ES-I3 (cell line): ENCODE results near the gene NR1I3.

ENCODE experiments used
- H3K36me3 ChIP-seq: 2 replicates; pipeline ENCODE4 v1.6.1; 2013; ENCODE audit warnings: mild to moderate bottlenecking, low read length, control low read depth, moderate library complexity; ENCODE audit not compliant: insufficient read depth
- H3K4me1 ChIP-seq: 2 replicates; pipeline ENCODE4 v1.6.1; 2013; ENCODE audit warnings: mild to moderate bottlenecking, control low read depth, low read length; ENCODE audit not compliant: insufficient read depth
- H3K9ac ChIP-seq: 2 replicates; pipeline ENCODE4 v1.6.1; 2013; ENCODE audit warnings: low read depth, mild to moderate bottlenecking, low read length, moderate library complexity
- H3K9me3 ChIP-seq: 2 replicates; pipeline ENCODE4 v1.6.1; 2013; ENCODE audit warnings: mild to moderate bottlenecking, low read length, moderate library complexity; ENCODE audit not compliant: control insufficient read depth, insufficient read depth

Gene NR1I3

DNA sequence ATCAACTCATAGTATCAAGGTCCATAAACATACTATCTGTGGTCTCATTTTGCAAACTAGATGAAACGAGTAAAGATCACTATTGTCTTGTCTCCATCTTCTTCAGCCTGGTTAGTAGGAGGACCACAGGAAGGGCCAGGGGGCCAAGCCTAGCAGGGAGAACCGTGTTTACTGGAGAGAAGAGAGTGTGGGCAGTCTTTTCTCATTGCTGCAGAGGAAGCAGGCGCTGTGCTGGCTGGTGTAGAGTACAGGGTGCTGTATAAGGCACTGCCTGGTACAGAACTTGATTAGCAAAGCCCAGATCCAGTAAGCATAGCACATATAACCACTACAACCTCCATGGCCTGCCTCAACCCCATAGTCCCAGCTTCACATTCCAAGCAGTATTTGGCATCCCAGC, 50.7 kb downstream of the NR1I3 start:
- H3K4me1 ChIP-seq = peaks cover 3% of the 10 kb centered on the region; the same call in 1 of the 2 replicates
- H3K9me3 ChIP-seq = no peaks in the 10 kb centered on the region
- H3K9ac ChIP-seq = no peak overlapping the region
- H3K36me3 ChIP-seq = no peaks in the 10 kb centered on the region

DNA sequence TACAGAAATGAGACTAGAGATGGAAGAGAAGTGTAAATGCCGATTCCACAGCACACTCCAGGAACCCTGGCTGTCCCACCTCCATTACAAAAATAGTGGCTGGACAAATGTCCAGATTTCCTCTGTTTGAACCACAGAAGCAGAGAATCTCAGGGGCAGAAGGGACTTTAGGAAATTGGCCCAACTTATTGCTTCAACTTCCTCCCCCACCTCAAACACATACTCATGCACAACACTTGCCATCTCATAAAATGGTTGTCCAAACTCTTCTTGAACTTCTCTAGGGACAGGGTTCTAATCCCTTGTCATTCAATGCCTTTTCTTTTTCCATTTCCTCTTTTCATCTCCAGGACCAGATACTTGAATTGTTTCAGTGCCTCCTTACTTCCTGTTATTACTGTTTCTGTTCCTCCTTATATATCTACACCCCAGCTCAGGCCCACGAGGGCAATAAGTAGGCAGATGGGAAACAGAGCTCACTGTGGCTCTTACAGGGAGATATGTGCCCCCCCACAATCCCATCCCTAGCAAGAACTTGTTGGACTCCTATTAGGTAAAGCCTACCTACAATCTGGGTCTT, 52.2 kb downstream of the NR1I3 start:
- no peaks in the 10 kb centered on the region for H3K9me3 ChIP-seq
- H3K9ac ChIP-seq = no peak overlapping the region
- H3K4me1 ChIP-seq = peaks cover 3% of the 10 kb centered on the region; the same call in 1 of the 2 replicates
- H3K36me3 ChIP-seq = no peaks in the 10 kb centered on the region

DNA sequence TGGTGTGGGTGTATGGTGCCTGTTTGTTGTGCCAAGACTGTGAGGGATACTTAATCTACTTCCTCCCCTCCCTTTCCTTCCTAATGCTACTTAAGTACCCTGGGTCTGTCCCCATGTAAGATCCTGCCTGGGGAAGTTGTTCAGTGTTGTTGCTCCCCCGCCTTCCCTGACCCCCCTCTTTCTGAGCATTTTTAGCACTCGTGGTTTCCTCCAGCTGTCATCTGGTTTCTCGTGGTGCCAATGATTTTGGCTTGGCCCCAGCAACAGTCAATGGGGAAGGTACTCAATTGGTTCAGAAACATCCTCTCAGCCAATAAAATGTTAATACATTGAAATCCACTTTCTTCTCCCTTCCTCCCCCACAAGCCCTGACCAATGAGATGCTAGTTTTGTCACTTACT, 52.7 kb downstream of the NR1I3 start:
- Histone ChIP-seq H3K9me3 (no peaks in the 10 kb centered on the region), H3K36me3 (no peaks in the 10 kb centered on the region), H3K4me1 (peaks cover 3% of the 10 kb centered on the region; the same call in 1 of the 2 replicates), H3K9ac (no peak overlapping the region)

DNA sequence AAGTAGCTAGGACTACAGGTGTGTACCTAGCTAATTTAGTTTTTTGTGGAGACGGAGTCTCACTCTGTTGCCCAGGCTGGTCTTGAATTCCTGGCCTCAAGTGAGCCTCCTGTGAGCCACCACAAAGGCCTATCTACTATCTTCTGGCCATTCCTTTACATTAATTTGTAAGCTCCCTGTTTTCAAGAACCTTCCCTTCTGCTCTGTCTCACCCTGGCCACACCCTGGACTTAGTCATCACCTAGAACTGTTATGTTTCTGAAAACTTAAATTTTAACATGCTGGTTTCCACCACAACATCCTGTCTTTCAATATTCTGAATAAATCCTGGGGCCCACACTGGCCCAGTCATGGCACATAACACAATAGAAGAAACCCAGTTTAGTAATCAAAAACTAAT, 55.8 kb downstream of the NR1I3 start:
- Histone ChIP-seq H3K36me3 (no peaks in the 10 kb centered on the region), H3K9ac (no peak overlapping the region), H3K4me1 (peaks cover 10% of the 10 kb centered on the region; the same call in 1 of the 2 replicates), H3K9me3 (no peaks in the 10 kb centered on the region)

DNA sequence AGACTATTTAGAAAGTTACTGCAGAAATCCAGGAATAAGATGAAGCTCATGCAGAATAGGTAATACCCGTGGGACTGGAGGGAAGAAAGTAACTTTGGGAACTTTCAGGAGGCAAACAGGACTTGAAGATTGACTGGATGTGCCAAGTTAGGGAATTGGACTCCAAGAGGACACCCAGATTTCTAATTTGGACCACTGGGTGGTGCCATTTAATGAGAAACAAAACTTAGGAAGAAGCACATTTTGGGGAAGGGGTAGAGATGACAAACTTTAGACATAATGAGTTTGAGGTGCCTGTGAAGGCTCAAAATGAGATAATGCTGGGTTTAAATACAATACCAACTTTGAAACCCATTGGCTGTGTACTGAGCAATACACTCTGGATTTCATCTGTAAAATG, 57.4 kb downstream of the NR1I3 start:
- Histone ChIP-seq H3K4me1 (peaks cover 10% of the 10 kb centered on the region; the same call in 1 of the 2 replicates), H3K9me3 (no peaks in the 10 kb centered on the region), H3K36me3 (no peaks in the 10 kb centered on the region), H3K9ac (no peak overlapping the region)

DNA sequence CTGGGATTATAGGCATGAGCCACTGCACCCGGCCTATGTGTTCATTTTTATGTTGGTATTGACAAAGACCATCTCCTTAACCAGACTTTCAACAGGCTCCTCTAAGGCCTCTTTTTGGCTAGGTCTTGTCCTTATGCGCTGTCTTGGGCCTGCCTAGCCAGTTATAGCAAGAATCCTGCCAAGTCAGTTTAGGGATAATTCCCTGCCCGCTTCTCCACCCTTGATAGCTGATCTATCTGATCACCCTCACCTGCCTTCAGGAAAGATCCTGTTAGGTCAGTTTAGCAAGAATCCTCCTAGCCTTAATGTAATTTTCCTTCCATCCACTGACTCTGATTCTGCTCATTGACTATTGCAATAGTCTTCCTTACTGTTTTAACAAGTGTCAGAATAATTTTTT, 58.3 kb downstream of the NR1I3 start:
- H3K36me3 ChIP-seq = no peaks in the 10 kb centered on the region
- no peaks in the 10 kb centered on the region for H3K9me3 ChIP-seq
- peaks cover 7% of the 10 kb centered on the region; the same call in 1 of the 2 replicates for H3K4me1 ChIP-seq
- no peak overlapping the region for H3K9ac ChIP-seq
